H1 (cell line): Measurements from ENCODE around the gene NREP. TPM values are rescaled to one million over a fixed set of nuclear protein-coding genes. Genes with fewer than 3 reads are reported as not detected.

Experiments used
- CTCF ChIA-PET: fragments of 300-600 bp; sonication (Branson Sonifier 250); formaldehyde crosslinking; loops from one replicate; lab custom pipeline; 2021; ENCODE audit not compliant: partially characterized antibody; lab: Charles Lee
- POLR2A ChIA-PET: fragments of 300-600 bp; sonication (Branson Sonifier 250); formaldehyde crosslinking; loops from one replicate; lab custom pipeline; 2021; ENCODE audit warnings: inconsistent platforms; ENCODE audit not compliant: partially characterized antibody; lab: Charles Lee
- DNase-seq, 2 experiments: peaks; one replicate each; pipeline versions ENCODE4 v3.0.0 to v3.0.0-alpha.2; 2010 to 2022; ENCODE audit warnings: low spot score in 2 of 2, low read depth in 1 of 2, mixed read lengths in 1 of 2
- FAIRE-seq: peaks from 2 replicates; lab custom pipeline; 2011; peaks lifted over from hg19 to GRCh38; lab: Jason Lieb, UNC
- H2AFZ ChIP-seq: 2 replicates; pipeline ENCODE4 v1.8.1; 2012; ENCODE audit warnings: low read length, inconsistent platforms
- H2AK5ac ChIP-seq: 2 replicates; pipeline ENCODE4 v1.6.1; 2013; ENCODE audit warnings: low read depth, low read length
- H2BK120ac ChIP-seq: replicated peaks from 2 replicates; pipeline ENCODE3; 2013; ENCODE audit warnings: low read depth, low read length, inconsistent platforms
- H2BK12ac ChIP-seq: 2 replicates; pipeline ENCODE4 v1.6.1; 2013; ENCODE audit warnings: low read depth, low read length
- H2BK15ac ChIP-seq: 2 replicates; pipeline ENCODE4 v1.6.1; 2013; ENCODE audit warnings: low read length
- H2BK20ac ChIP-seq: 2 replicates; pipeline ENCODE4 v1.6.1; 2013; ENCODE audit warnings: low read length
- H2BK5ac ChIP-seq: 2 replicates; pipeline ENCODE4 v1.6.1; 2013; ENCODE audit warnings: low read depth, low read length
- H3K14ac ChIP-seq: 2 replicates; pipeline ENCODE4 v1.6.1; 2013; ENCODE audit warnings: inconsistent platforms; ENCODE audit not compliant: insufficient read length
- H3K18ac ChIP-seq: 2 replicates; pipeline ENCODE4 v1.6.1; 2013; ENCODE audit warnings: low read length; ENCODE audit errors: extremely low read depth
- H3K23ac ChIP-seq: 2 replicates; pipeline ENCODE4 v1.6.1; 2013; ENCODE audit warnings: inconsistent platforms; ENCODE audit not compliant: insufficient read length
- H3K23me2 ChIP-seq: 2 replicates; pipeline ENCODE4 v1.6.1; 2013; ENCODE audit warnings: low read depth, low read length
- H3K27ac ChIP-seq: 2 replicates; pipeline ENCODE4 v1.6.1; 2011; ENCODE audit warnings: low read depth, low read length, inconsistent platforms
- H3K27me3 ChIP-seq, 4 experiments: replicated peaks in 1 of 4; 1 replicate in 1 of 4; 2 replicates in 3 of 4; pipeline versions ENCODE4 v1.6.1 to v1.8.1; 2011 to 2013; ENCODE audit warnings: low read length in 3 of 4, mild to moderate bottlenecking in 3 of 4, inconsistent platforms in 2 of 4, mixed read lengths in 2 of 4, moderate library complexity in 1 of 4; ENCODE audit not compliant: control insufficient read depth in 3 of 4, insufficient read depth in 3 of 4; ENCODE audit errors: extremely low read depth in 1 of 4
- H3K36me3 ChIP-seq, 4 experiments: 2 replicates each; pipeline versions ENCODE4 v1.6.1 to v1.8.1; 2011 to 2013; ENCODE audit warnings: mild to moderate bottlenecking in 4 of 4, low read length in 3 of 4, moderate library complexity in 2 of 4, control low read depth in 1 of 4, inconsistent platforms in 1 of 4; ENCODE audit not compliant: insufficient read depth in 4 of 4, control insufficient read depth in 2 of 4
- H3K4ac ChIP-seq: replicated peaks from 2 replicates; pipeline ENCODE3; 2013; ENCODE audit warnings: low read length, low read depth, mixed read lengths, inconsistent platforms; ENCODE audit not compliant: insufficient read length
- H3K4me1 ChIP-seq, 4 experiments: replicated peaks in 1 of 4; 1 replicate in 1 of 4; 2 replicates in 3 of 4; pipeline versions ENCODE4 v1.6.1 to v1.8.1; 2011 to 2013; ENCODE audit warnings: low read length in 3 of 4, inconsistent platforms in 2 of 4, mixed read lengths in 1 of 4; ENCODE audit not compliant: insufficient read depth in 4 of 4, control insufficient read depth in 3 of 4
- H3K4me2 ChIP-seq, 2 experiments: 2 replicates each; pipeline versions ENCODE4 v1.6.1 to v1.8.1; 2011 to 2013; ENCODE audit warnings: low read depth in 2 of 2, low read length in 2 of 2, control low read depth in 1 of 2, inconsistent platforms in 1 of 2, mild to moderate bottlenecking in 1 of 2; ENCODE audit not compliant: insufficient read depth in 1 of 2
- H3K4me3 ChIP-seq, 4 experiments: fragments of 200-600, 300-600 bp in 1 of 4; sonication (generic), shearing (Covaris generic), sonication (Bioruptor Twin) in 1 of 4; 2 replicates each; pipeline versions ENCODE4 v1.5.1 to v1.8.1; 2011 to 2016; ENCODE audit warnings: low read length in 4 of 4, low read depth in 3 of 4, control low read depth in 2 of 4, inconsistent platforms in 2 of 4, mild to moderate bottlenecking in 2 of 4, mixed read lengths in 1 of 4, moderate library complexity in 1 of 4; ENCODE audit not compliant: insufficient read depth in 2 of 4; ENCODE audit errors: extremely low read depth in 1 of 4
- H3K56ac ChIP-seq: replicated peaks from 2 replicates; pipeline ENCODE3; 2013; ENCODE audit warnings: low read depth, mild to moderate bottlenecking, mixed read lengths, low read length, inconsistent platforms; ENCODE audit not compliant: insufficient read length
- H3K79me1 ChIP-seq: 2 replicates; pipeline ENCODE4 v1.6.1; 2013; ENCODE audit warnings: low read depth, low read length, control low read depth
- H3K79me2 ChIP-seq, 2 experiments: 2 replicates each; pipeline versions ENCODE4 v1.6.1 to v1.8.1; 2012 to 2013; ENCODE audit warnings: low read length in 2 of 2, mild to moderate bottlenecking in 2 of 2, inconsistent platforms in 1 of 2; ENCODE audit not compliant: insufficient read depth in 2 of 2, control insufficient read depth in 1 of 2
- H3K9ac ChIP-seq, 4 experiments: replicated peaks in 1 of 4; 1 replicate in 1 of 4; 2 replicates in 3 of 4; pipeline versions ENCODE4 v1.6.1 to v1.8.1; 2011 to 2013; ENCODE audit warnings: low read depth in 3 of 4, low read length in 3 of 4, control low read depth in 2 of 4, mild to moderate bottlenecking in 2 of 4, moderate library complexity in 2 of 4, inconsistent platforms in 1 of 4; ENCODE audit errors: extremely low read depth in 1 of 4
- H3K9me3 ChIP-seq, 2 experiments: 2 replicates each; pipeline versions ENCODE4 v1.6.1 to v1.8.1; 2012 to 2013; ENCODE audit warnings: mild to moderate bottlenecking in 2 of 2, moderate library complexity in 2 of 2, control low read depth in 1 of 2, inconsistent platforms in 1 of 2, low read depth in 1 of 2, low read length in 1 of 2, mixed read lengths in 1 of 2; ENCODE audit not compliant: insufficient read depth in 2 of 2
- H4K20me1 ChIP-seq, 2 experiments: replicated peaks in 1 of 2; 2 replicates each; pipeline versions ENCODE3 to v1.8.1; 2011 to 2013; ENCODE audit warnings: inconsistent platforms in 2 of 2, low read length in 2 of 2, mild to moderate bottlenecking in 1 of 2; ENCODE audit not compliant: insufficient read depth in 2 of 2, control insufficient read depth in 1 of 2
- H4K5ac ChIP-seq: 2 replicates; pipeline ENCODE4 v1.6.1; 2013; ENCODE audit warnings: low read length, low read depth, mixed read lengths, inconsistent platforms; ENCODE audit not compliant: insufficient read length
- H4K8ac ChIP-seq: 2 replicates; pipeline ENCODE4 v1.8.0; 2013; ENCODE audit warnings: mild to moderate bottlenecking, moderate library complexity, low read length, inconsistent platforms; ENCODE audit not compliant: insufficient read depth; ENCODE audit errors: extremely low read depth
- H4K91ac ChIP-seq: replicated peaks from 2 replicates; pipeline ENCODE3; 2013; ENCODE audit warnings: low read length, mixed read lengths, inconsistent platforms; ENCODE audit not compliant: insufficient read length
- CREB1 ChIP-seq: IDR thresholded peaks from 2 replicates; pipeline ENCODE4 v1.6.1; 2012; ENCODE audit warnings: inconsistent platforms
- CTBP2 ChIP-seq: IDR thresholded peaks from 2 replicates; pipeline ENCODE4 v1.7.0; 2011; ENCODE audit warnings: borderline replicate concordance, mild to moderate bottlenecking, moderate library complexity, mixed read lengths, low read length; ENCODE audit not compliant: insufficient read depth, insufficient read length
- GTF2F1 ChIP-seq: IDR thresholded peaks from 2 replicates; pipeline ENCODE4 v1.6.1; 2012; ENCODE audit warnings: low read depth, low read length, improper control_type of control experiment, borderline replicate concordance
- KDM5A ChIP-seq: fragments of 200-600 bp; IDR thresholded peaks from 2 replicates; pipeline ENCODE4 v1.7.1; 2012; ENCODE audit warnings: mild to moderate bottlenecking, low read length, inconsistent platforms, mixed read lengths
- NANOG ChIP-seq: IDR thresholded peaks from 2 replicates; pipeline ENCODE4 v1.6.1; 2011; ENCODE audit warnings: low read length, low read depth, mild to moderate bottlenecking, inconsistent platforms; ENCODE audit not compliant: insufficient read depth, poor library complexity, severe bottlenecking
- POLR2A ChIP-seq, 2 experiments: IDR thresholded peaks; 1 replicate in 1 of 2; 2 replicates in 1 of 2; pipeline ENCODE4 v1.6.1; 2011; ENCODE audit warnings: low read depth in 2 of 2, low read length in 2 of 2, mild to moderate bottlenecking in 2 of 2; ENCODE audit errors: control extremely low read depth in 1 of 2
- SAP30 ChIP-seq: fragments of 300-600 bp; sonication (generic); IDR thresholded peaks from 2 replicates; pipeline ENCODE4 v1.7.1; 2012; ENCODE audit warnings: low read length, moderate library complexity, mild to moderate bottlenecking, inconsistent platforms; ENCODE audit not compliant: insufficient read depth, insufficient replicate concordance
- SIRT6 ChIP-seq: IDR thresholded peaks from one replicate; pipeline ENCODE4 v1.7.1; 2012; ENCODE audit warnings: low read length, inconsistent platforms
- SP1 ChIP-seq: IDR thresholded peaks from 2 replicates; pipeline ENCODE4 v1.6.1; 2011; ENCODE audit warnings: low read depth, low read length
- SP4 ChIP-seq: IDR thresholded peaks from 2 replicates; pipeline ENCODE4 v1.6.1; 2012; ENCODE audit warnings: low read length, inconsistent platforms
- SRF ChIP-seq: IDR thresholded peaks from 2 replicates; pipeline ENCODE4 v1.6.1; 2011; ENCODE audit warnings: mild to moderate bottlenecking, low read depth, low read length, moderate library complexity
- SUZ12 ChIP-seq: fragments of 200-600 bp; sonication (generic); IDR thresholded peaks from 2 replicates; pipeline ENCODE4 v1.6.1; 2012; ENCODE audit warnings: mild to moderate bottlenecking, inconsistent platforms, low read length, moderate library complexity, mixed read lengths
- TAF7 ChIP-seq: optimal IDR thresholded peaks from 2 replicates; pipeline ENCODE3; 2011; ENCODE audit warnings: low read depth, mild to moderate bottlenecking, inconsistent platforms, low read length, moderate library complexity, borderline replicate concordance
- TBP ChIP-seq: IDR thresholded peaks from 2 replicates; pipeline ENCODE4 v1.6.1; 2011; ENCODE audit warnings: low read depth, low read length, improper control_type of control experiment
- TCF12 ChIP-seq: IDR thresholded peaks from 2 replicates; pipeline ENCODE4 v1.6.1; 2011; ENCODE audit warnings: low read depth, mild to moderate bottlenecking, low read length
- YY1 ChIP-seq: IDR thresholded peaks from 2 replicates; pipeline ENCODE4 v1.6.1; 2011; ENCODE audit warnings: low read depth, mild to moderate bottlenecking, low read length
- WGBS, 2 experiments: shearing (Covaris generic) in 1 of 2; methylation state at CpG; one replicate each; pipeline versions ENCODE4 v1.1.6 to v1.1.7; 2013 to 2015; ENCODE audit warnings: low lambda C conversion rate in 2 of 2, mixed read lengths in 2 of 2, inconsistent platforms in 1 of 2, low coverage in 1 of 2, missing lambda C conversion rate in 1 of 2; ENCODE audit not compliant: insufficient replicate concordance in 2 of 2, insufficient coverage in 1 of 2, insufficient read length in 1 of 2; ENCODE audit errors: extremely low coverage in 1 of 2, missing lambda C conversion rate in 1 of 2; 5-methylcytosine and 5-hydroxymethylcytosine counted together
- polyA plus RNA-seq, 7 experiments: library from polyadenylated mRNA; depleted of rRNA in 3 of 7; stranded (reverse) in 5 of 7; unstranded in 2 of 7; fragments of >200 nt in 5 of 7; fragments of 200-250 nt in 2 of 7; gene quantifications; 1 replicate in 5 of 7; 2 replicates in 1 of 7; 4 replicates in 1 of 7; pipeline versions ENCODE4 v1.2.1 to v1.2.3, GENCODE V29; 2011 to 2013; ENCODE audit warnings: missing spikeins in 2 of 7, mixed read lengths in 2 of 7
- total RNA-seq: library from RNA; stranded (reverse); fragmentation: NEBNext Ultra II Directional; extraction: Animal tissue kit (Norgen Biotek cat#: 25700); gene quantifications from 2 replicates; pipeline ENCODE4 v1.2.1, GENCODE V29; 2021

Gene NREP
- total and polyA plus RNA-seq, 2 of the 8 experiments (the other 6 are each of a cell fraction or from before 2014, with no cell fraction given), result 254 to 301 TPM

GRCh38 chr5:111734597-111734996, 22.4 kb downstream of the NREP start:
- Histone ChIP-seq H3K14ac (no peak overlapping the region), H3K4ac (no peak overlapping the region), H2BK20ac (no peak overlapping the region), H3K79me2 (peaks cover 0 to 44% of the 10 kb centered on the region in 2 experiments; a peak in 2 of 4 replicates), H3K27me3 (no peaks in the 10 kb centered on the region), H4K91ac (no peak overlapping the region), H2BK15ac (no peak overlapping the region), H2BK120ac (no peak overlapping the region), H3K4me2 (no peak overlapping the region), H3K27ac (no peak overlapping the region), H2AFZ (no peak overlapping the region), H3K9me3 (no peaks in the 10 kb centered on the region), H2BK5ac (no peak overlapping the region), H4K20me1 (peaks cover 2 to 10% of the 10 kb centered on the region in 2 experiments), H3K9ac (no peak overlapping the region), H3K4me1 (peaks cover 0 to 10% (median 5%) of the 10 kb centered on the region in 4 experiments; a peak in 3 of 7 replicates), H4K8ac (no peak overlapping the region), H3K23me2 (no peaks in the 10 kb centered on the region), H3K4me3 (no peak overlapping the region), H3K36me3 (peaks cover 8 to 41% (median 13%) of the 10 kb centered on the region in 4 experiments), H2AK5ac (no peak overlapping the region), H3K18ac (no peak overlapping the region), H3K23ac (no peak overlapping the region), H3K79me1 (no peaks in the 10 kb centered on the region; the same call in 1 of the 2 replicates), H2BK12ac (no peak overlapping the region), H3K56ac (no peak overlapping the region), H4K5ac (no peak overlapping the region)
- CTCF ChIA-PET, result no interaction called here
- POLR2A ChIA-PET, result interaction anchor here (1.3 to 1.5 kb wide), 2 partner anchors 12 to 23 kb away, joined by 3 read pairs; partner anchors contain the start of gene NREP
- WGBS, 2 experiments, result 94% methylated on average over 3 of the region's 3 CpGs; no CpG with 5 or more reads in 1 of the 2 experiments
- DNase-seq (no peak), FAIRE-seq (no peak)
- TF ChIP-seq TAF7 (no peak), KDM5A (no peak), CREB1 (no peak), GTF2F1 (no peak), CTBP2 (no peak), SP4 (no peak), NANOG (no peak), POLR2A (IDR thresholded peaks at IDR 0.05; ENCODE audit: control extremely low read depth in 1 of 2, low read depth in 2 of 2, low read length in 2 of 2) (no peak), SP1 (no peak), SRF (no peak), YY1 (no peak), TCF12 (no peak), TBP (no peak), SIRT6 (no peak), SUZ12 (no peak), SAP30 (no peak)
